SK-MEL-5 (cell line): Measurements from ENCODE around the gene NUMBL. TPM values are rescaled to one million over a fixed set of nuclear protein-coding genes. Genes with fewer than 3 reads are reported as not detected.
"Not testable (repeated sequence)": the region's sequence is repeated elsewhere in the genome, so short reads cannot be mapped to it uniquely, and the experiment has no call there.

Experiments used
- DNase-seq: peaks from one replicate; pipeline ENCODE4 v3.0.0-alpha.2; 2016; ENCODE audit warnings: low read depth, low spot score
- in situ Hi-C: cut with HindIII; loops from 2 replicates; pipeline ENCODE4 v1.10.0; 2016; ENCODE audit warnings: low sequenced_read_pairs, high pct_unique_total_duplicates, low pct_unique_long_range_greater_than_20kb
- small RNA-seq, 2 experiments: library from RNA; depleted of rRNA; stranded (forward); fragments of <200 nt; gene quantifications; one replicate each; pipeline ENCODE3, GENCODE V24; 2014
- total RNA-seq: library from RNA; depleted of rRNA; stranded (reverse); fragments of >200 nt; shearing (Covaris generic); gene quantifications from 2 replicates; pipeline ENCODE4 v1.2.3, GENCODE V29; 2014; rRNA removed

NUMBL gene
- total RNA-seq, 1 experiment from 2014 or later, result 6.3 TPM

DNA sequence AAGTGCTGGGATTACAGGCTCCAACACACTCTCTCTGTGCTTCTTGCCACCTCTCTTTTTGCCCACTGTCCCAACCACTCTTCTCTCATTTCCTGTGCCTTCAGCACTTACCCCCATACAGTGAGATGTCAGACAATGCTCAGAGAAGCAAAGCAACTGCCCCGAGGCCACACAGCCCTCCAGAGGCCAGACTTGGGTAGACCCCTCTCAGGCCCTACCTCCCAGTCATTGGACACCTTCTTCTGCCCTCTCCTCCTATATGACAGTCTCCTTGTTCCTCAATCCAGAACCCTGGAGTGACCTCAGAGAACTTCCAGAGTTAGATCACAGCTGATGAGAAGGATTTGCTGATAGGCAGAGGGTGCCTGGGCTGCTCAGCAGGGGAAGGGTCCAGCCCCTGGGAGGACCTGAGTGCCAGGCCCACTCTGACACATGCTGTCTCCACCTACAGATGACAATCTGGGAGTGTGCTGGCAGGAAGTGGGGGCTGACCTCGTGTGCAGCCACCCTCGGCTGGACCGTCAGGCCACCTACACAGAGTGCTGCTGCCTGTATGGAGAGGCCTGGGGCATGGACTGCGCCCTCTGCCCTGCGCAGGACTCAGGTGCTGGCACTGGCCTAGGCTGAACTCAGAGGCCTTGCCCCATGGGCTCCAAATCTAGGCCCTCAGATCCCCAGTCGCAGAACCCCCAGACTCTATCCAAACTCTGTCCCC lies 64.9 kb downstream of the NUMBL start:
- no peak for DNase-seq
- in situ Hi-C loops, result no loop called here

DNA sequence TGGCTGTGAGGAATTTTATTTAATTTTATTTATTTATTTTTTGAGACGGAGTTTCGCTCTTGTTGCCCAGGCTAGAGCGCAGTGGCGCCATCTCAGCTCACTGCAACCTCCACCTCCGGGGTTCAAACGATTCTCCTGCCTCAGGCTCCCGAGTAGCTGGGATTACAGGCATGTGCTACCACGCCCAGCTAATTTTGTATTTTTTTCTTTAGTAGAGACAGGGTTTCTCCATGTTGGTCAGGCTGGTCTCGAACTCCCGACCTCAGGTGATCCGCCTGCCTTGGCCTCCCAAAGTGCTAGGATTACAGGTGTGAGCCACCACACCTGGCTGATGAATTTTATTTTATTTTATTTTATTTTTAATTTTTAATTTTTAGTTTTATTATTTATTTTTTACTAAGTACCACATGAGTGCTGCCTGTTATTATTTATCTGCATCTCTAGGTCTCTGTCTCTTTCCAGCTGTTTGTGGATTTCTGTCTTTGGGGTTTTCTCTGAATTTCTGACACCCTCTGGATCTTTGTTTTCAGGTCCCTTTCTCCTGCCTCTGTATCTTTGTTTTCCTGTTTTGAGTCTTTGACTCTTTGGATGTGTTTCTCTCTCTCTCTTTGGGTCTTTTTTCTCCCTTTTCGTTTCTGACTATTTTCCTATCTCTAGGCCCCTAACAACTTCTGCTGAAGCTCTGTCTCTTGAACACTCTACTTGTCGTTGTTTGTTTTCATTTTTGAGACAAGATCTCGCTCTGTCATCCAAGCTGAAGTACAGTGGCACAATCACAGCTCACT lies 65.9 kb downstream of the NUMBL start:
- in situ Hi-C loops, DNase-seq: not testable (repeated sequence)

DNA sequence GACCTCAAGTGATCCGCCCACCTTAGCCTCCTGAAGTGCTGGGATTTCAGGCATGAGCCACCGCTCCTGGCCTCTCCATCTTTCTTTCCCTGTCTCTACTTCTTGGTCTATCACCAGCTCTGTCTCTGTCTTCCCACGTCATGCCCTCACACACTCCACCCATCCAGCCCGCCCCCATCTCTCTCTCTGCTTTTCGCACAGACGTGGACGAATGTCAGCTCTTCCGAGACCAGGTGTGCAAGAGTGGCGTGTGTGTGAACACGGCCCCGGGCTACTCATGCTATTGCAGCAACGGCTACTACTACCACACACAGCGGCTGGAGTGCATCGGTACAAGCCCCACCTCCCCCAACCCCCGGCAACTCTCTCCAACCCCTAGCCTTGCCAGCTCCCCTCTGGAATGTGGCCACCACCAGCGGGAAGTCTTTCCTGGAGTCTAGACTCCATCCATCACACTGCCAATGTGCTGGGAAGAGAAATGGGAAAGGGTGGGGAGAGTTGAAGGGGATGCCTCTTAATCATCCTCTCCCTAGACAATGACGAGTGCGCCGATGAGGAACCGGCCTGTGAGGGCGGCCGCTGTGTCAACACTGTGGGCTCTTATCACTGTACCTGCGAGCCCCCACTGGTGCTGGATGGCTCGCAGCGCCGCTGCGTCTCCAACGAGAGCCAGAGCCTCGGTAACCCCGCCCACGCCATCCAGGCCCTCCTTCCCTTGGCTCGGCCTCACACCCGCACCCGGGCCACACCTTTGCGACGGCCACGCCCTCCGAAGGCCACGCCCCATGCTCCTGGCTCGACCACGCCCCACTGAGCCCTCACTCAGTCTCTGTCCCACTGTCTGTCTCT lies 66.8 kb downstream of the NUMBL start:
- in situ Hi-C loops, result no loop called here
- DNase-seq, result peak; percentile 79

DNA sequence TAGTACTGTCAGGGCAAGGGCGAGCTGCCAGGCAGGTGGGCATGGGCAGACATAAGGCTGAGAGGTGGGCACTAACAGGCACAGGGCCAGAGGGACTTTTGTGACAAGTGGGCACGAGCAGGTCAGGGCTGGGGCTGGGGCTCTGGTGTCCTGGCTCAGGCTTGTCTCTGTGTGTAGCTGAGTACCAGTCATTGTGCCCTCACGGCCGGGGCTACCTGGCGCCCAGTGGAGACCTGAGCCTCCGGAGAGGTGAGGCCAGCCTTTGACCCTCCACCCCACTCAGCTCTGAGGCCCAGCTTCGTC lies 67.7 kb downstream of the NUMBL start:
- in situ Hi-C loops, result no loop called here
- no peak for DNase-seq

DNA sequence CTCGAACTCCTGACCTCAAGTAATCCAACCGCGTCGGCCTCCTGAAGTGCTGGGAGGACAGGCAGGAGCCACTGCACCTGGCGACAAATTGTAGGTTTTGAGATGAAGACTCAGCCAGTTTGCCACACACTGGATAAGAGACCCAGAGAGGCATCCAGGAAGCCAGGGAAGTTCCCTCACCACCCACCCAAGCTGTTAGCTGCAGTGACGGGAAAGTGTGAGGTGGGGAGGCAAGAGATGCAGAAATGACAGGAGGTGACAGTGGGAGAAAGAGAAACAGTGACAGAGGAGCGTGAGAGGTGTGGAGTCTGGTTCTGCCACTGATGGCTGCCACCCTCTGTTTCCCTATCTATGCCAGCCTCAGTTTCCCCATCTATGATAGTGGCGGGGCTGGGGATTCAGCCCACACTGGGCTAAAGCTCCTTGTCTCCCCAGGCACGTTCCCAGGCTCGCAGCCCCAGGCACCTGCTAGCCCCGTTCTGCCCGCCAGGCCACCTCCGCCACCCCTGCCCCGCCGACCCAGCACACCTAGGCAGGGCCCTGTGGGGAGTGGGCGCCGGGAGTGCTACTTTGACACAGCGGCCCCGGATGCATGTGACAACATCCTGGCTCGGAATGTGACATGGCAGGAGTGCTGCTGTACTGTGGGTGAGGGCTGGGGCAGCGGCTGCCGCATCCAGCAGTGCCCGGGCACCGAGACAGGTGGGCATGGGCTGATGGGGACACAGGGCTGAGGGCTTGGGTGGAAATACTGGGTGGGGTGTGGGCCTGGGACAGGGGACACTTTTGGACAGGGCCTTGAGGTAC lies 68.3 kb downstream of the NUMBL start:
- in situ Hi-C loops, result no loop called here
- DNase-seq, result no peak

DNA sequence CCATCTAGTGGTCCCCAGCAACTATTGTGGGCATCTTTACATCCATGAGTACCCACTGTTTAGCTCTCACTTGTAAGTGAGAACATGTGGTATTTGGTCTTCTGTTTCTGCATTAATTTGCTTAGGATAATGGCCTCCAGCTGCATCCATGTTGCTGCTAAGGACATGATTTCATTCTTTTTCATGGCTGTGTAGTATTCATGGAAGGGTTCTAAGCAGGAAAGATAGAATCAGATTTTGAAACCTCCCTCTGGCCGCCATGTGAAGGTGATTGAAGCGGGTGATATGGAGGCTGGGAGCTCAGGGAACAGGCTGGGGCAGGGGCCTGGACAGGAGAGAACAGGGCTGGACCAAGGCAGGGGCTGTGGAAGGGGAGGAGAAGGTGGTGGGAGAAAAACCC lies 69.2 kb downstream of the NUMBL start:
- in situ Hi-C loops, result no loop called here
- DNase-seq, result no peak

DNA sequence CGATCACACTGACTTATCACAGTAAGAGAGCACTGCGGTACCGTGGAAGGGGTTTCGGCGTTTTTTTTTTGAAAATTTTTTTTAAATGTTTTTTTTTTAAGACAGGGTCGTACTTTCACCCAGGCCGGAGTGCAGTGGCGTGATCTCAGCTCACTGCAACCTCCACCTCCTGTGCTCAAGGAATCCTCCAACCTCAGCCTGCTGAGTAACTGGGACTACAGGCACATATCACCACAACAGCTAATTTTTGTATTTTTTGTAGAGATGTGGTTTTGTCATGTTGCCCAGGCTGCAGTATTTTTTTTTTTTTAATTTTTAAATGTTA lies 70.3 kb downstream of the NUMBL start:
- in situ Hi-C loops, result no loop called here
- DNase-seq, result no peak

DNA sequence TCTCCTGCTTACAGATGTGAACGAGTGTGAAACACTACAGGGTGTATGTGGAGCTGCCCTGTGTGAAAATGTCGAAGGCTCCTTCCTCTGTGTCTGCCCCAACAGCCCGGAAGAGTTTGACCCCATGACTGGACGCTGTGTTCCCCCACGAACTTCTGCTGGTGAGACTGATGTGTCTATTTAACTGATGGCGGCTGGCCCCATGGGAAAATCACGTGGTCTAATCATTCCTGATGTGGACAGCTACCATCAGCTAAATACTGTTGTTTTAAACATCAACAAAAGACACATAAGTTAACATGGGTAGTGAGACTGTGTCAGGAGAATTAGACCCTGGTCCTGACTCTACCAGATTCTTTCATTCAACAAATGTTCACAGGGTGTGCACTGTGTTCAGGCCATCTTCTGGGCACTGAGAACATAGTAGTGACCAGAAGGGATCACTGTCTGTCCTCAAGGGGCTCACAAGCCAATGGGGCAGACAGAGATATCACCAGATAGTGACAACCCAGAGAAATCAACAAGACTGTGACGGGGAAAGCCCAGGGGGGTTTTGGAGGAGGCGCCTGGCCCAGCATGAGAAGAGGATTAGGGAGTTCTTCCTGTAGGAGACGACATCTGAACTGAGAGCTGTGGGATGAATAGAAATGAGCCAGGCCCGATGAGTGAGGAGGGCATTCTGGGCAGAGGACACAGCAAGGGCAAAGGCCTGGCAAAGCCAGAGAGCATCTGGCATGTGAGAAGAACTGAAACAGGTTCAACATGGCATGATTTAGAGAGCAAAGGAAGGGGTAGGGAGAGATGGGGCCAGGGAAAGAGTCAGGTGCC lies 70.9 kb downstream of the NUMBL start:
- in situ Hi-C loops, result no loop called here
- no peak for DNase-seq

DNA sequence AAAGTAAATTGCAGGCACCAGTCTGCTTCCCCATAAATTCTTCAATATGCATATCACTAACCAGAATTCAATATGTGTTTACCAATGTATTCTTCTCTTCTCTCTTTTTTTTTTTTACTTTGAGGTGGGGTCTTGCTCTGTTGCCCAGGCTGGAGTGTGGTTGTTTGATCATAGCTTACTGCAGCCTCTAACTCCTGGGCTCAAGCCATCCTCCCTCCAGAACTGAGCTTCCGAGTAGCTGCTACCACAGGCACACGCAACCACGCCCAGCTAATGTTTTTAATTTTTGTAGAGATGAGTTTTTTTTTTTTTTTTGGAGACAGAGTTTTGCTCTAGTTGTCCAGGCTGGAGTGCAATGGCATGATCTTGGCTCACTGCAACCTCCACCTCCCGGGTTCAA lies 72.5 kb downstream of the NUMBL start:
- in situ Hi-C loops, result no loop called here
- DNase-seq, result no peak

DNA sequence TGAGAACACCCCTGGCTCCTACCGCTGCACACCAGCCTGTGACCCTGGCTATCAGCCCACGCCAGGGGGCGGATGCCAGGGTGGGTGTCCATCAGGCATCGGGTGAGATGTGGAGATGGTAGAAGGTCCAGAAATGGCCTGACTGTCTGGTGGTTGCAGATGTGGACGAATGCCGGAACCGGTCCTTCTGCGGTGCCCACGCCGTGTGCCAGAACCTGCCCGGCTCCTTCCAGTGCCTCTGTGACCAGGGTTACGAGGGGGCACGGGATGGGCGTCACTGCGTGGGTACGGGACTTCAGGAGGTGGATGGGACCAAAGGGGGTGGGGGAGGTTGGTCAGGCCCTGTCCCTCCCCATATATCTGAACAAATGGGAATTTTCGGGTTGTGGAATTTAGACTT lies 73.5 kb downstream of the NUMBL start:
- in situ Hi-C loops, result no loop called here
- DNase-seq, result no peak

DNA sequence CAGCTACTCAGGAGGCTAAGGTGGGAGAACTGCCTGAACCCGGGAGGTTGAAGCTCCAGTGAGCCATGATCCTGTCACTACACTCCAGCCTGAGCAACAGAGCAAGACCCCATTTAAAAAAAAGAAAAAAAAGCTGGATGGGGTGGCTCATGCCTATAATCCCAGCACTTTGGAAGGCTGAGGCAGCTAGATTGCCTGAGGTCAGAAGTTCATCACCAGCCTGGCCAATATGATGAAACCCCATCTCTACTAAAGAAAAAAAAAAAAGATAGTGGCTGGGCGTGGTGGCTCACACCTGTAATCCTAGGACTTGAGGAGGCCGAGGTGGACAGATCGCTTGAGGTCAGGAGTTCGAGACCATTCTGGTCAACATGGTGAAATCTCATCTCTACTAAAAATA lies 74.3 kb downstream of the NUMBL start:
- DNase-seq, result no peak
- in situ Hi-C loops, result no loop called here

Small RNAs within 50 kb of the gene (small RNA-seq; reads per million reads assigned to genes)
- gene RNU6-195P, result 0 reads per million in 2 experiments

Other genes with a start within 250 kb of the NUMBL start
- 10.8 and 12.8 TPM in 2 replicates for gene SERTAD3, start 246.3 kb downstream of the NUMBL start, total RNA-seq
- 104 and 110 TPM in 2 replicates for gene BLVRB, start 224.9 kb downstream of the NUMBL start, total RNA-seq
- gene SPTBN4, start 223.7 kb downstream of the NUMBL start, total RNA-seq, result 0.32 and 0.53 TPM in 2 replicates
- gene SHKBP1, start 113.8 kb downstream of the NUMBL start, total RNA-seq, result 17.6 and 21.2 TPM in 2 replicates
- 10.9 and 13.4 TPM in 2 replicates for gene LTBP4, start 89.3 kb downstream of the NUMBL start, total RNA-seq
- gene COQ8B, start 26.2 kb upstream of the NUMBL start, total RNA-seq, result 13.5 and 16.1 TPM in 2 replicates
- gene ITPKC, start 26.5 kb upstream of the NUMBL start, total RNA-seq, result 3.8 and 4.6 TPM in 2 replicates
- 0.13 and 0.51 TPM in 2 replicates for gene ACTMAP, start 59.8 kb upstream of the NUMBL start, total RNA-seq
- 56.1 and 60.7 TPM in 2 replicates for gene SNRPA, start 60.6 kb upstream of the NUMBL start, total RNA-seq
- 234 and 256 TPM in 2 replicates for gene MIA, start 84.9 kb upstream of the NUMBL start, total RNA-seq
- gene RAB4B, start 87.6 kb upstream of the NUMBL start, total RNA-seq, result 17.9 and 20.8 TPM in 2 replicates
- 58.4 and 70.7 TPM in 2 replicates for gene EGLN2, start 108.5 kb upstream of the NUMBL start, total RNA-seq
- gene CYP2A6, start 159.8 kb upstream of the NUMBL start, total RNA-seq, result not detected in 2 replicates
- not detected in 2 replicates for gene CYP2A7, start 191.6 kb upstream of the NUMBL start, total RNA-seq